Stimulated activated naive B cell treated with anti-CD40 and anti-IgM and Interleukin-4, amounts not matched to agents 10 μg/mL and 1 μg/mL and 100 μg/mL, for 72 hours (primary cell): ENCODE measurements around the gene RERE.

Source experiments
- ATAC-seq, 2 donors: fragments of 150-1000 bp; cut with Tn5 transposase; replicated peaks; 2 replicates each; pipeline ENCODE4 v1.10.0; 2021; ENCODE audit warnings: moderate library complexity in 1 of 2
- DNase-seq: peaks from one replicate; pipeline ENCODE4 v3.0.0; 2021
- H3K27ac Mint-ChIP-seq: one replicate; pipeline ENCODE4 v1.8.0; 2022; ENCODE audit warnings: mild to moderate bottlenecking, mixed read lengths
- H3K27me3 Mint-ChIP-seq, 2 donors: one replicate each; pipeline ENCODE4 v1.8.0; 2022; ENCODE audit warnings: mixed read lengths in 2 of 2
- H3K36me3 Mint-ChIP-seq, 2 donors: one replicate each; pipeline ENCODE4 v1.8.0; 2022; ENCODE audit warnings: mixed read lengths in 2 of 2, mild to moderate bottlenecking in 1 of 2
- H3K4me1 Mint-ChIP-seq, 2 donors: one replicate each; pipeline ENCODE4 v1.8.0; 2022; ENCODE audit warnings: mixed read lengths in 2 of 2, mild to moderate bottlenecking in 1 of 2
- H3K4me3 Mint-ChIP-seq, 2 donors: one replicate each; pipeline ENCODE4 v1.8.0; 2022; ENCODE audit warnings: mild to moderate bottlenecking in 2 of 2, mixed read lengths in 2 of 2, moderate library complexity in 1 of 2
- H3K9me3 Mint-ChIP-seq, 2 donors: one replicate each; pipeline ENCODE4 v1.8.0; 2022; ENCODE audit warnings: mixed read lengths in 2 of 2, mild to moderate bottlenecking in 1 of 2

Gene RERE

DNA sequence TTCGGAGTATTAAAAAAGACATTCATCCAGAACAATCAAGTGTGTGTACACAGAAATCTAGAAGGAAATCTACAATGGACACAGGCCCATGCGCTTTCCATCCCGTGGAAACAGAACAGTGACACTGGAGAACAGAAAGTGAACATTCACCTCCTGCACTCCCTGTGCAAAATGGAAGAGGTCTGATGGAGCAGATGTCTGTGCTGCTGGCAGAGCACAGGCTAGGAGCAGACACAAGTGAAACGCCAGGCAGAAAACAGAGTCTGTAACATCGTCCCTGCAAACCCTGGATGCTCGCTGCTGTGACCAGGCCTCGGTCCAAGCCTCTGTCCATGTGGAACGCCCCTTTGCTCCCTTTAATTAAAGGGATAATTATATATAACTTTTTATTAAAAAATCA lies 463.4 kb downstream of the RERE start:
- H3K27ac Mint-ChIP-seq, result peak overlapping the region; percentile 57
- ATAC-seq (no peak), DNase-seq (no peak)
- no peak overlapping the region for H3K4me3 Mint-ChIP-seq
- no peaks in the 10 kb centered on the region for H3K9me3 Mint-ChIP-seq
- H3K4me1 Mint-ChIP-seq, result peaks cover 2 to 4% of the 10 kb centered on the region in 2 donors
- H3K27me3 Mint-ChIP-seq, result no peaks in the 10 kb centered on the region
- H3K36me3 Mint-ChIP-seq, result peaks cover 33 to 46% of the 10 kb centered on the region in 2 donors

DNA sequence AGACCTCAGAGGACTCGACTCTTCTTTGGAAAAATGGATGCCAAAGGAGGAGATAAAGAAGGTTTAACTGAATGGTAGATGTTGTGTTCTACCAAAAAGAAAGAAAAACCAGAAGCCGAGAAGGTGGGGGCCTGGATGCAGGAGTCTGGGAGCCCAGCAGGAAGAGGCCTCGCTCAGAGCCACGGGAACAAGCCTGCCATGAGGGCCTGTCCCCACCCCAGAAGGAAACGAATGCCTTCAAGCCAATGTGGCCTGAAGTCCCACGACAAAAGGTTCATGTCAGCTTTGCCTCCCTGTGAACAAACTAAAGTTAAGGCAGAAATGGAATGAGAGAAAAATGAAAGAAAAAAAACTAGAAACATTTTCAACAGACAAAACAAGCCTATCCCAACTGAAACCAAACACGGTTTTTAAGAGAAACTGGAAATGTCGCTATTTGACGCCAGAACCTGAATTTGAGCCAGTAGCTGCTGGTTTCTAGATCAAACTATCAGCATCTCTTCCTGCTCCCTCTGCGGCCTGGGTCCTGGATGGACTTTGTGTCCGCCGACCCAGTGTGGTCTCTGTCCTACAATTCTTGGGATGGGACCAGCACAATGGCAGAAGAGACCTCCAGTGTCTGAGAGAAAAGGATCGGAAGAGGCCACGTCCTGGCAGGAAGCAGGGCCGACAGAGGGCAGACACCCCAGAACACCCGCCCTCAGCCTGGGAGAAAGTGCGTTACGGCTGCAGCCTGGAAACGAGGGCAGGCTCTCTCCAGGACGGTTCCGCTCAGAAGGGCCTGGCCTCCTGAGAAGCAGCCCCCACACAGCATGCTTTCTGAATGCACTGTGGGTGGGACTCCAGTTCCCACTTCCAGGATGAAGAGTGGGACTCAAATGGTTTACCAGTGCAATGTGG lies 464.3 kb downstream of the RERE start:
- DNase-seq (no peak), ATAC-seq (no peak)
- Mint-ChIP-seq H3K27ac (peak overlapping the region; percentile 25), H3K36me3 (peaks cover 29 to 42% of the 10 kb centered on the region in 2 donors), H3K27me3 (peaks cover 0 to 3% of the 10 kb centered on the region in 2 donors), H3K4me3 (no peak overlapping the region), H3K9me3 (no peaks in the 10 kb centered on the region), H3K4me1 (peaks cover 6 to 8% of the 10 kb centered on the region in 2 donors)

DNA sequence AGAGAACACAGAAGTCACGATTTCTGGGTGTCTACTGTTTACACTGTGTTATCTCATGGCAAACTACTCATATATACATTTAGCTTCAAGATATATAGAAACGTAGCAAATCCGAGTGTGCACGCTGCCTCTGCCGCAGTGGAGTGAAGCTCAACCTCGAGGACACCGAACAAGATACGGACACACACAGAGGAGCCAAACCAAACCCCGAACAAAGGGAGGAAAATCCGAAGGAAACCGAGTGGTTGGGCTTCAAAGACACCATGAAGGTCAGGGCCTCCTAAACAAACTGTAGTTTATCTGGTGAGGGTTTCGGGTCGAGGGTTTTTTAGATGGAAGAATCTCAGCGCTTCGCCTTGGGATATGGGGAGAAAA lies 465.0 kb downstream of the RERE start:
- Mint-ChIP-seq H3K9me3 (no peaks in the 10 kb centered on the region), H3K36me3 (peaks cover 25 to 35% of the 10 kb centered on the region in 2 donors), H3K4me3 (no peak overlapping the region), H3K27ac (peak overlapping the region; percentile 6), H3K27me3 (peaks cover 0 to 3% of the 10 kb centered on the region in 2 donors), H3K4me1 (peaks cover 4 to 6% of the 10 kb centered on the region in 2 donors)
- no peak for ATAC-seq
- no peak for DNase-seq

DNA sequence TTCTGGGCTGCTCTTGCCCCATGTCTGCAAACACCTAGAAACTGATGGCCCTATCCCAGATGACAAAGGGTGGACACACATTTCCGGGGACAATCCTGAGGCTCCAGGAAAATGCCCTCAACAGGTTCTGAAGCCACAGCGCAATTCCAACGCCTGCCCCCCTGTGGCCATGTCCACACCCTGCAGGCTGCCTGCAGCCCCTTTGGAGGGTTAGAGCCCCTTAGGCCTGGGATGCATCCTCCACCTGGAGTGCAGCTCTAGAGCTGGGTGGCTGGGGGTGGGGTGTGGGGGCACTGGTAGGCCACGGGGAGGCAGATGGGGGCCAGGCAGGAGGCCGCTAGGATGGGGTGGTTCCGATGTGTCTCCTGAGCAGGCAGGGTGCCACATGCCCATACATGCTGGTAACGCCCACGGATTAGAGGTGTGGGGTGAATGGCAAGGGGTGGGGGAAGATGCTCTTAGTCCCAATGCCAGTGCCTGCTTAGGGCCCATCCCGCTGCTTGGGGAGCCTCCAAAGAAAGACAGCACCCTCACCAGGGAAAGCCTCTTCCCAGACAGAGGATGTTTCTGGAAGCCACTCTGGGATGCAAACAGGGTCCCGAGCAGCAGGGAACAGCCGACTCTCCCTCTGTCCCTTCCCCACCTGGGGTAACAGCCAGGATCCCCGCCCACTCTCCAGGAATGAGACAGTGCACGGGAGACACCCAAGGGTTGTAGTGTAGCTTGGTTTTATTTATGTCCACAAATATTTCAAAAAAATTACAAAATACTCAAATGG lies 465.6 kb downstream of the RERE start:
- H3K27me3 Mint-ChIP-seq, result peaks cover 0 to 3% of the 10 kb centered on the region in 2 donors
- H3K4me3 Mint-ChIP-seq, result no peak overlapping the region
- no peak overlapping the region for H3K27ac Mint-ChIP-seq
- peaks cover 4 to 6% of the 10 kb centered on the region in 2 donors for H3K4me1 Mint-ChIP-seq
- peak; percentile 19 to 31 for ATAC-seq
- no peak for DNase-seq
- H3K9me3 Mint-ChIP-seq, result no peaks in the 10 kb centered on the region
- H3K36me3 Mint-ChIP-seq, result peaks cover 24 to 32% of the 10 kb centered on the region in 2 donors

DNA sequence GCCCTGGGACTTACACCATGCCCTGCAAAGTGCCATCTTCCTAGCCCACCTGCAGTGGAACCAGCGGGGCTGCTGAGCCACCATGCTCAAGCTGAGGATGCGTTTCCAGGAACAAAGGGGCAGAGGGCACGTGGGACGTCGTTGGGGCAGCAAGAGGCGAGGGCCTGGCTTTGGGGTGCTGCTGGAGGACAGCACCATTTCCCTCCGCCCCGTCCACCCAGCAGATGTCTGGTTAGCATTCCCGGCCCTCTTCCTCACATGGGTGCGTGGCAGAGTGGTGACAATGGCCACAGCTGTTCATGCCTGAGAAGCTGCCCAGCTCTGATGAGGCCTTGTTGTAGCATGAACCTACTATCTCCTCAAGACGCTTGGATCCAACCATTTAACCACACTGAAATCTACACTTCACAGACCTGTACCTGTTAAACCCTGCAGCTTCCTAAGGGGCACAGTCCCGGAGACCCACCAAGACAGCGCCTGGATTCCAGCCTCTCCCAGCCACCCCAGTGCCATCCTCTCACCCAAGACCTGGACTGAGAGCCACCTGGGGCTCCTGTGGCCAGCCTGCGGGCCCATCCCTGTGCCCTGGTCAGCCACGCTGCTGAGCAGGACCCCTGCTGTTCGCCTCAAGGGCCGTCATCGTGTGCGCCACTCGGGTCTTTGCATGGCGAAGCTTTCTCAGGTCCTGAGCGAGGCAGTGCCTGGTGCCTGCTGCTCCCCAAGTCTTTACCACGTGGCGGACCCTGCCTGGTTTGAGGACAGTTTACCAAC lies 466.3 kb downstream of the RERE start:
- peaks cover 0 to 3% of the 10 kb centered on the region in 2 donors for H3K27me3 Mint-ChIP-seq
- H3K36me3 Mint-ChIP-seq, result peaks cover 20 to 26% of the 10 kb centered on the region in 2 donors
- H3K4me3 Mint-ChIP-seq, result peak overlapping the region; percentile 41 to 48
- peak overlapping the region; percentile 63 for H3K27ac Mint-ChIP-seq
- ATAC-seq (no peak), DNase-seq (no peak)
- H3K4me1 Mint-ChIP-seq, result peaks cover 4 to 6% of the 10 kb centered on the region in 2 donors
- no peaks in the 10 kb centered on the region for H3K9me3 Mint-ChIP-seq

DNA sequence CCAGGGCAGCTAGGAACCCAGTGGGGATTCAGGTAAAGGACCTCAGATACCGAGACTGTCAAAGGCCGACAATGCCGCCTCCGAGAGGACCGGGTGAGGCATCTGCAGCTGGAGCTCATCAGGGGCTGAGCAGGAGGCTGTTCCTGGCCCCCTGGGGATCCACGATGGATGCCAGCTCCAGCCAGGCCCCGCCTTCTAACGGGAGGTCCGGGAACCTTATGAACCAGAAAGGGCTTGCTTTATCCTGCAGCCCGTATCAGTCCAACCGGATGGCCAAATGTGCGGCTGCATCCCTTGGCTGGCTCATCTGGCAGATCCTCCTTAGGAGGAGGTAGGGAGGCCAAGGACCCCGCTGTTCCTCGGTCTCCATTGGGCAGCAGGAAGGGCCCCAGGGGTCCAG lies 467.5 kb downstream of the RERE start:
- ATAC-seq (no peak), DNase-seq (no peak)
- peaks cover 12 to 15% of the 10 kb centered on the region in 2 donors for H3K36me3 Mint-ChIP-seq
- H3K4me1 Mint-ChIP-seq, result peaks cover 4 to 6% of the 10 kb centered on the region in 2 donors
- H3K9me3 Mint-ChIP-seq, result no peaks in the 10 kb centered on the region
- H3K27ac Mint-ChIP-seq, result no peak overlapping the region
- H3K27me3 Mint-ChIP-seq, result peaks cover 0 to 3% of the 10 kb centered on the region in 2 donors
- H3K4me3 Mint-ChIP-seq, result no peak overlapping the region

DNA sequence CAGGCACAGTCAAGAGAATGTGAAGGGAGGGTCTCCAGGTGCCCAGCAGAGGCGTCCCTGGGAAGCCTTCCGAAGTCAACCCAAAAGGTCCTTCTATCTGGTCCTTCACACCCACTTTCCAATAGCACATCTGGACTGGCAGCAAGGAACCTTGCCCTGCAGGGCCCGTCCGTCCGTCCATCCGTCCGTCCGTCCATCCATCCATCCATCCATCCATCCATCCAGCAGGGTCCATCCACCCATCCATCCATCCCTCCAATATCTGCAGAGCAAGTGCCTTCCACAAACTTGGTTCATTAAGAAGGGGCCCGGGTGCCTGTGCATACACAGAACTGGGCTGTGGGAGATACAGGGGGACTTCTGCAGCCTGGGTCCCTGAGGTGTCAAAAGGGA lies 468.0 kb downstream of the RERE start:
- Mint-ChIP-seq H3K27me3 (peaks cover 0 to 3% of the 10 kb centered on the region in 2 donors), H3K4me3 (no peak overlapping the region), H3K9me3 (no peaks in the 10 kb centered on the region), H3K4me1 (peaks cover 4 to 6% of the 10 kb centered on the region in 2 donors), H3K36me3 (peaks cover 12 to 14% of the 10 kb centered on the region in 2 donors), H3K27ac (no peak overlapping the region)
- DNase-seq (no peak), ATAC-seq (no peak)

DNA sequence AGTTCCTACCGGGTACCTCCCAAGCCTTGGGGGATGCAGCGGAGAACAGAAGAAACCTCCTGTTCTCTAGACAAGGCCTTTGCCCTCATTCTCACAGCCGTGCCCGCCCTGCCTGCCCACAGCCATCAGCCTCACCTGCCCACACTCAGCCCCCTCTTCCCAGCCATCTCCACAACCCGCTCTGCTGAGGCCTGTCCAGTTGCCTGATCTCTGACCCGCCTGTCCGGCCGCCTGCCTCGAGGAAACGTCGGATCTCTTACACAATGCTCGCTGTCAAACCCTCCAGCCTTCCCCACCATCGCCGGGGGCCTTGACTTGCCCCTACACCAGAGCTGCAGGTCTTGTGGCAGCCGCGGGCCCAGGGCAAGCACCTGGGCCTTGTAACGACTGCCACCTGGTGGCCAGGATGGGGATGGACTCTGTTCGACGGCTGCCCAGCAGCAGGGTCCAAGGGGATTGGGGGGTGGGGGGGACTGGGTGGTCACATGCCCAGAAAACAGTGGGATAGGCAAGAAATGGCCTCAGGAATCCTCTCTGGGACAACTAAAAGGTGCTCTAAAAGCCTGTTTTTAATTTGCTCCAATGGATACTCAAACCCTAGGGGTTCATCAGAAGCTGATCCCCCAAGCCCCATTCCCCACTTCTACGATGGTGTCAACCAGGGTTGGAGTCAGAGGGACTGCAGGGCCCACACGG lies 468.5 kb downstream of the RERE start:
- H3K4me1 Mint-ChIP-seq, result peaks cover 4 to 6% of the 10 kb centered on the region in 2 donors
- no peaks in the 10 kb centered on the region for H3K9me3 Mint-ChIP-seq
- peak overlapping the region; percentile 28 for H3K27ac Mint-ChIP-seq
- ATAC-seq (peak; percentile 81 to 84), DNase-seq (peak; percentile 42)
- no peak overlapping the region for H3K4me3 Mint-ChIP-seq
- H3K36me3 Mint-ChIP-seq, result peaks cover 10 to 12% of the 10 kb centered on the region in 2 donors
- peaks cover 0 to 3% of the 10 kb centered on the region in 2 donors for H3K27me3 Mint-ChIP-seq

DNA sequence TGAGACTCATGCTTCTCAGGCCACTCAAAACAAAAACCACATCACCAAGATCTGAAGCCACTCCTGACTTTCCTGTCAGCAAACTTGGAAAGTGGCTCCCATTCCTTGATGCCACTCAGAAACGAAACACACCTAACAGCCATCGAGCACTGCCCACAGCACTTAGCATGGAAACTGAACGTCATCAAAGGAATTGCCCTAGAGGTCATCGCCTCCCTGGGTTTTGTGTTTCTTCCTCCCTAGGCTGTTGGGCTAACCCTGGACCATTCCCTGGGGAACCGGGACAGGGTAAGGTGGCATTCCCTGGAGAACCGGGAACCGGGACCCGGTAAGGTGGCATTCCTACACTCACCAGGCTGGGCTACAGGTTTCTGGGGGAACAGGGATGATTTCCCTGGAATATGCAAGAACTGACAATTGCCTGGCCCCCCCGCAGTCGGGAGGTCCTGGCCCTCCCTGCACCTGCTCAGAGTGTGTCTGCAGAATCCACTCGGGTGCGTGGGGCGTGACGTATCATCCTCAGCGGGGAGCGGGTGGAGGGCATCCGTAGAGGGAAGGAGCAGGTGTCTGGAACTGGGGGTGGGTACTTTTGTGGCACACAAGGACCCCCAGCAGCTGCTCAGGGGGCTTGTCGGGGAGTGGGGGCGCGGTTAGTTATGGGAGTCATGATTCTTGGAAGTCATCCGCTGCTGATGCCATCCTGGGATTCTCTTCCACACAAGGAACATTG lies 469.2 kb downstream of the RERE start:
- Mint-ChIP-seq H3K27me3 (peaks cover 0 to 3% of the 10 kb centered on the region in 2 donors), H3K36me3 (peaks cover 6 to 8% of the 10 kb centered on the region in 2 donors), H3K4me3 (no peak overlapping the region), H3K27ac (peak overlapping the region; percentile 47), H3K9me3 (no peaks in the 10 kb centered on the region), H3K4me1 (peaks cover 4 to 6% of the 10 kb centered on the region in 2 donors)
- no peak for ATAC-seq
- no peak for DNase-seq

DNA sequence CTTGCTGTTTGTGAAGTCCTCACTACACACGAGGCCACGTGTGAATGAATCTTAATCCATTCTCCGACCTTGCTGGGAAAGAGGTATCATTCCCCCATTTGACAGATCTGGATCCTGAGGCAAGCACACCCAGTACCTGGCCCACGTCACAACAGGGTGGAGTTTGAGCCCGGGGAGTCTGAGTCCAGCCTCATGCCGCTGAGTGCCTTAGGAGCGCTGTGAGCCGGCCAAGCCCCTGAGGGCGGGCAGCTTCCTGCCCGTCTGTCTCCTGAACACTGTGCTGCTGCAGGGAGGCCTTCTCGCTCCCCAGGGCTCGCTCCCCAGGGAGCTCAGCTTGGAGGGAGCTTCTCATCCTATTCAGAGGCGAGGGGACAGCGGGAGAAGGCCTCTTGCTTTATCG lies 469.8 kb downstream of the RERE start:
- peaks cover 0 to 3% of the 10 kb centered on the region in 2 donors for H3K27me3 Mint-ChIP-seq
- peaks cover 2 to 3% of the 10 kb centered on the region in 2 donors for H3K36me3 Mint-ChIP-seq
- no peak for ATAC-seq
- H3K9me3 Mint-ChIP-seq, result no peaks in the 10 kb centered on the region
- H3K4me1 Mint-ChIP-seq, result peaks cover 4 to 6% of the 10 kb centered on the region in 2 donors
- no peak overlapping the region for H3K4me3 Mint-ChIP-seq
- DNase-seq, result no peak
- H3K27ac Mint-ChIP-seq, result no peak overlapping the region

DNA sequence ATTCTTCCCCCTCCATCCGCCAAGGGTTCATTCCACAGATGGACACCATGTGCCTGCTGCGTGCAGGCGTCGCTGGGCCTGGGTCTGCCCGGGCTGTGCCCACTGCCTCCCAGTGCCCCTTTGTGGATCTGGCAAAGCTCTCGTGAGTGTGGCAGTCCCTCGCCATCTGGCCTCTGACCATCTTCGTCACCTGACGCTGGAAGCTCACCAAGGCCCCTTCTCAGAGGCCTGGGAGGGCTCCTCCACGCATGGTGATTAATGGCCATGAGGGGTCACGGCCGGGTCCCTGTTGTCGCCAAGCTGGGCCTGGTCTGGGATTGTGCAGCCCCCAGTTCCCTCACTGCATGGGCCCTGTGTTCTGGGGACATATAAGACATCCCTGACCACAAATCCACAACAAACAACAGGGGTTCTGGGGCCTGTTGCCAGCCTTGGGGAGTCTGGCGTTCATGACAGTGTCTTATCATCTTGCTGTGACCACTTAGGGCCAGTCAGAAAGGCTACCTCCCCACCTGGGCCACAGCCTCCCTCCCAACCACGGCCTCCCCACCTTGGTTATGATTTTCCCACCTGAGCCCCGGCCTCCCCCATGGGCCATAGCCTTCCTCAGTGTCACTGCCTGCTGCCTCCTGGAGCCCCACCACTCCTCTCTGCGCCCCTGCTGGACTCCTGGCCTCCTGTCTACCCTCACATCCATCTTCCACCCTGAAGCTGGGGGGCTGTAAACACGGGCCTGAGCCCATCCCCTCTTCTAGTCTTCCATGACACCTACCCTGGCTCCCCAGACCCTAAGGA lies 471.6 kb downstream of the RERE start:
- H3K27ac Mint-ChIP-seq, result no peak overlapping the region
- no peaks in the 10 kb centered on the region for H3K36me3 Mint-ChIP-seq
- H3K9me3 Mint-ChIP-seq, result no peaks in the 10 kb centered on the region
- no peak for ATAC-seq
- peaks cover 4 to 6% of the 10 kb centered on the region in 2 donors for H3K4me1 Mint-ChIP-seq
- H3K4me3 Mint-ChIP-seq, result no peak overlapping the region
- no peak for DNase-seq
- H3K27me3 Mint-ChIP-seq, result peaks cover 0 to 3% of the 10 kb centered on the region in 2 donors

DNA sequence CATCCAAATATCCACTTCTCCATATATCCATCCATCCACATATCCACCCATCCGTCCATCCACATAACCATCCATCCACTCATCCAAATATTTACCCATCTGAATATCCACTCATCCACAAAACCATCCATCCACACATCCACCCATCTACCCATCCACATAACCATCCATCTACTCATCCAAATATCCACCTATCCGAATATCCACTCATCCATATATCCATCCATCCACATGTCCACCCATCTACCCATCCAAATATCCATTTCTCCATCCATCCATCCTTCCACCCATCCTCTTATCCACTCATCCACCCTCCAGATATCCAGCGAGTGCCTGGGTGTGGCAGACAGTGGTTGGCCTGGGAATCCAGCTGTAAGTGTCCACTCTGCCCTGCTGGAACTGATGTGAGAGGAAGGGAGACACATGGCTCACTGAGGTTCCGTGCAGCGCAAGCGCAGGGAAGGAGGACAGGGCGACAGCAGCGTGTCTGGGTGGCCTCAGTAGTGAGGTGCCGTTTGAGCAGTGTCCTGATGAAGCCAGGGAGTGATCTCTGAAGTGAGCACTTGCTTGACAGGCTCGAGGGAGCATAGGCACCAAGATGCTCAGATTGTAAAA lies 472.4 kb downstream of the RERE start:
- H3K27ac Mint-ChIP-seq, result no peak overlapping the region
- no peaks in the 10 kb centered on the region for H3K36me3 Mint-ChIP-seq
- peaks cover 0 to 3% of the 10 kb centered on the region in 2 donors for H3K27me3 Mint-ChIP-seq
- DNase-seq, result no peak
- H3K9me3 Mint-ChIP-seq, result no peaks in the 10 kb centered on the region
- H3K4me3 Mint-ChIP-seq, result no peak overlapping the region
- H3K4me1 Mint-ChIP-seq, result peaks cover 4 to 6% of the 10 kb centered on the region in 2 donors
- no peak for ATAC-seq
